ENCODE measurements around the gene AK5.

Gene AK5

GRCh38 chr1:77355010-77355409 lies 73.2 kb downstream of the AK5 start:
- no peak for DNase-seq

DNA sequence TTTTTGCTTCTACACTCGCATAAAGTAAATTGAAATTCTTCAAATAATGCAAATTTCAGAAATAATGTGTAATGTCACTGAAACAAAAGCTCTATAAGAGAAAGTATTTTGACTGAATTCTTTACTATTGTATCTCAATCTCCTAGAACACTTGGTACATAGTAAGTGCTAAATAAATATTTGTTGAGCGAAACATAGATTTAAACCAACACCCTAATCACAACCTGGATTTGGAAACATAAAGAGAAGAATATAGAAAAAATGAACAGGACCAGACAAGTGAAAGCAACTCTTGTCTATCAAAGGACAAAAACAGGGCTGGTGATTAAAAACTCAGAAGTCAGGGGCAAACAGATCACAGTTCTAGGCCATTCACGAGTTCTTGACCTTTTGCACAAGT lies 74.3 kb downstream of the AK5 start:
- DNase-seq: no peak

DNA sequence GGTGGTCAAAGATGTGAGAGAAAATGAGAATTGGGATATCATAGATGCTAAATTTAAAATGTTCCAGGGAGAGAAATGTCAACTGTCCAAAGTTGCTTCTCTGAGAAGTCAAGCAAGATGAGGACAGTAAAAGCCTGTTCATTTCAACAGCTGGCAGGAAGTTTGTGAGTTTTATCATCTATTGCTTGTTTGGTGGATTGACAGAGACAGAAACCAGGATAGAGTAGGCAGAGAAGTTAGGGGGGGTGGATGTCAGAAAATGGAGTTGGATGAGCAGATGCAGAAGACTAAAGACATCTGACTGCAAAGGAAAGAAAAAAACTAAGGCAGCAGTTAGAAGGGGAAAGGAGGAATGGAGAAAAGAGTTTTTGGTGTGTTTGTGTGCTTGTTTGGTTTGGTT lies 78.4 kb downstream of the AK5 start:
- no peak for DNase-seq

DNA sequence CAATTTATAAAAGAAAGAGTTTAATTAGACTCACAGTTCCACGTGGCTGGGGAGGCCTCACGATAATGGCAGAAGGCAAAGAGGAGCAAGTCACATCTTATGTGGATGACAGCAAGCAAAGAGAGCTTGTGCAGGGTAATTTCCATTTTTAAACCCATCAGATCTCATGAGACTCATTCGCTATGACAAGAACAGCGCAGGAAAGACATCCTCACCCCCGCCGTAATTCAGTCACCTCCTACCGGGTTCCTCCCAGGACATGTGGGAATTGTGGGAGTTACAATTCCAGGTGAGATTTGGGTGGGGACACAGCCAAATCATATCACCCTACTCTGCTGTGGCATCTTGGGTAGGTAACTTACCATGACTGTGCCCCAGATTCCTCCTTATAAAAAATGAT lies 79.8 kb downstream of the AK5 start:
- no peak for DNase-seq

- no peak for DNase-seq
Observed at GRCh38 chr1:77370161-77370560, 88.3 kb downstream of the AK5 start.

DNA sequence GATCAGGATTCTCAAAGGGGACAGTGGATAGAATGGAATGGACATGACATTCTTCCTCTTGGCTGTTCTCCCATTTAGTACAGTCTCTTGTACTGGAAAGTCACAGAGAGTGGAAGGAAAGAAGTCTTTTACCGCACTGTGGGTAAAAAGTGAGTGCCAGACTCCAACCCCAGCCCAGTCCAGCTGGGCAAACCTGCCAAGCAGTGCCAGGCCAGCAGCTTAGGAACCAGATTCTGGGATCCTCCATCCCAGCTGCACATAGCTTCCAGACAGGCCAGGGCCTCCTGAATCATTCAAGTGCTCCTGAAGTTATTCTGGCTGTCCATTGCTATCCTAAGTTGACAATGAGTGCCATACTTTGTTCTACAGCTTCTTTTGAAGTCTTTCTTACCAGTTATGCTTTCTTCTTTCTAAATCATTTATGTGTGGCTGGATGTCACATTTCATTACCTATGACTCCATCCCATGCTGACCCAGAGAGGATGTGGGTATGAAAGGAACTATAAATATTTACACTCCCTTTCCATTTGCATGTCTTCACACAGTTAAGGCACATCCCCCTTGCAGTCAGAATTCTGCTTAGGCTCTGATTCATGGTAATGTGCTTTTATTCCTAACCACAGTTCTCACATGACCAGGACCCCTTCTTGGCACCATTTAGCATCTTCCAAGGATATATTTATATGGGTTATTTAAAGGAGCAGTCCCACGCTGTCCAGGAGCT lies 88.9 kb downstream of the AK5 start:
- DNase-seq: no peak

DNA sequence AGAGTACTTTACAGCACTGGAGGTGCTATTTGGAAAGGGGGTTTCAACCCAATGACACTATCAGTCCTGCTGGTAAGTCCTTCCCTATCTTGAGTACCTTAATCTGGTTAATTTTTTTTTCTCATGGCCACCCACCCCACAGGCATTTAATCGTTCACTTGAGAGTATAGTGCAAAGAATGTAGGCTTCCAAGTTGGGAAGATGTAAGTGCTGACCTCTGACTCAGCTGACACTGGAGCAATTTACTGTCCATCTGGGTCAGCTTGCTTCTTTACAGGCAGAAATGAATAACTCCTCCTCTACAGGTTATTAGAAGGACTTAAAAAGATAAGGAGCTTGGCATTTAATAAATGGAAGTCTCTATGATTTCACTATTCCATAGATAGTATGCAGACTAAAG lies 89.6 kb downstream of the AK5 start:
- DNase-seq: no peak

DNA sequence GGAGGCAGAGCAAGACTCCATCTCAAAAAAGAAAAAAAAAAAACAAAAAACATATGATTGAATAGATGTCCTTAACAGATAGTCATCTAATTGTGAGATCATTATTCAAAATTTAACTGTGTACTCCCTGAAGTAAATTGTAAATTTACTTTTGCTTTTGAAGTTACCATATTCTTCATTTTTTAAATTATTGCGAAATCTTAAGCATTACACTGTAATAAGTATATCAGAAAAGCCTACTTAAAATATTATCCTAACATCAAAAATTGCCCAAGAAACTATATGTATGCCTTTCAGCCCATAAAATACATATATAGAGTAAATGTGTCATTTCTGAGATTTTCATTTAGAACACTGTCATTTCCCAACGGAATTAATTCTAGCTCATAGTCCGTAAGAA lies 91.9 kb downstream of the AK5 start:
- no peak for DNase-seq

DNA sequence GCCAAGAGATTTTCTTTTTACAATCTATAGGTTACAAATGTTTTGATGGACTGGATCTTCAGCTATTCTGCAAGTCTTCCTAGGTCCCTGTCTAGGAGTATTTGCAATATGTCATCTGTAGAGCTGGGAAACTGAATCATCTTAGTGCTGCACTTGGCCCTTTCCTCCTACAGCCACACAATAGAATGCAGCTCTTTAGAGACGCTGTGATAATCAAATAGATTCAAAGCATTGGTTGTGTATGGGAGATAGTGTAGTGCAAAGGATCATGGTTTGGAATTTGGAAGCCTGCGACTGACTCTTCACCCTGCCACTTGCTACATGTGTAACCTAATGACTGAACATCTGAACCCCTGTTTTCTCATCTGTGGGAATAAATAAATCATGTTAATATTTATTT lies 93.7 kb downstream of the AK5 start:
- DNase-seq: no peak

- DNase-seq: no peak
Observed at GRCh38 chr1:77375990-77376389, 94.2 kb downstream of the AK5 start.

GRCh38 chr1:77378723-77379535 lies 97.1 kb downstream of the AK5 start:
- DNase-seq: no peak

GRCh38 chr1:77382366-77382765 lies 100.5 kb downstream of the AK5 start:
- DNase-seq: no peak

DNA sequence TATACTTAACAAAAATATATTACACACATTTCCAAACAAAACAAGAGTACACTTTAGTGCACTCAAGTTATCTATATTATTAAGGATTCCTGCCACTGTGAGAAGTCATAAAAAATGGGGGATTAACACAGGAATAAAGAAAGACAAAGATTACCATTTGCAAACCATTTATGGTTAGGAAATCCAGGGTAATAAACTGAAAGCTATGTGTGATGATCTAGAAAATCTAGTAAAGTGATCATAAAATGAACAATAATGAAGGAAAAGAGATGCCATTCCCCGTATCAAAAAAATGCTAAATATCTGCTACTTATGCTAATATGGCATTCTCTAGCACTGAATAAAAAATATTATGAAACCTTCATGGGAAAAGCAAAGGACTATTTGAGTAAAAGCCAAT lies 101.4 kb downstream of the AK5 start:
- no peak for DNase-seq

DNA sequence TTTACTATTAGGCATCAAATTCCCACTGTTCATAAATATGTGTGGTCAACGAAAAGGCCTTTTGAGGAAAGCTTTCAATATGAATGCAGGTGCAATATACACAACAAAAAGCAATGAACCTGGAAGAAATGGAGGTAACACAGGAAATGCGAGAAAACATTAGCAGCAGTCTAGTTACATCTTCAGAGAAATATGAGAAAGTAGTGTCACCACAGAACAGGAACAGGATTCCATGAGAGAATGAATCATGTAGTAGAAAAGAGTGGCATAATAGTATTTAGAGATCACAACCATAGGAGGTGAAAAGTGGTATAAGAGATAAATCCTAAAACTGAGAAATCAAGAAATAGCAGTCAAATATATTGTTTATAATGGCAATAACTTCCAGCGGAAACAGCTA lies 103.7 kb downstream of the AK5 start:
- DNase-seq: no peak

GRCh38 chr1:77386276-77386675 lies 104.5 kb downstream of the AK5 start:
- no peak for DNase-seq

DNA sequence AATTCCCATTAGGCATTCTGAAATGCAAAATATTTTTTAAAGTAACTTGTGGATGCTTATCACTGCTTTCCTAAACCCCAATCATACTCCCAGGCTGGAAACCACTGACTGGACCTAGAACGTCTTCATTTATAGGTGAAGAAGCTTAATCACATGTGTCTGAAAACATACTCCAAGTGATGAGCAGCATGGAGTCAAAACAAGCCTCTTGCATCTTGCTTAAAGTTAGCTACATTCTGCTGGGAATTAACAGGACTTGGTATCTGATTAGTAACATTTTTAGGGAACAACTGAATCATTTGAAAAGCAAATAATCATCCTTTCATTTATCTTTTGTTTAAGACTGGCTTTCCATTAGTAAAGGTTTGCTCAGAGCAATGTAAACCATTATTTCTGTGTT lies 105.7 kb downstream of the AK5 start:
- DNase-seq: no peak

DNA sequence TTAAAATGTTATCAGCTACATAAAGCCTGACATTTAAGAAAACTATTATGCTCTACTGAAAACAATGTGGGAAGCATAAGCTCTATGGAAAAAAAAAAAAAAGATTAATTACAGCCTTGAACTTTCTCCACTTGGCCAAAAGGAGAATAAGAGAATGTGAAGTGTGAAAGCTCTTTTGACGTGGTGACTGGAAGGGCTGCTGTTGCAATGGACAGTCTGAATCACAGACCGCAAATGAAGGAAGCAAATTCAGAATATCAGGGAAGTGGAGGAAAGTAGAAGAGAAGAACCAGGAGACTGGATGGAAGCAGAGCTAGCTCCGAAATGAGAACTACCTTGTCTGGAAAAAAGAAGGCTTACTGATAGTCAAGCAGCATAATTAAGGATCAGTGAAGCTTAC lies 106.8 kb downstream of the AK5 start:
- no peak for DNase-seq

- DNase-seq: no peak
Observed at GRCh38 chr1:77392486-77392885, 110.7 kb downstream of the AK5 start.

GRCh38 chr1:77394166-77394565 lies 112.3 kb downstream of the AK5 start:
- DNase-seq: no peak

DNA sequence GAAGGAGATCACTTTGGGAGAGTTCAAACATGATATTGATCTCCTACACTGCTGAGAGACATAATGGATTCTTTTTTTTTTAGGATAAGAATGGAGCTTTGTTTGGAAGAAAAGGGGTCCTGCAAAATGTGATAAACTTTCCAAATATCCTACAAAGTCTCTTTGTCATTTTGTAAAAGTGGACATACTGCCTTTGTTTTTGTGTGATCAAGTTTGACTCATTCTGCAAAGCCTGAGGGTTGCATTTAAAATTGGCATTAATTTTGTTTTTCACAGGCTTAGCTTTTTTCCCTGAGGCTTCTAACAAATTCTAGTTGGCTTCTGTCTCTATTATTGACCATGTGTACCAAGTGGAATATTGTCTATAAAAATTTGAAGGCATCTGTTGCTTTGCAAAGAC lies 113.2 kb downstream of the AK5 start:
- DNase-seq: no peak

- DNase-seq: no peak
Observed at GRCh38 chr1:77398152-77398551, 116.3 kb downstream of the AK5 start.

DNA sequence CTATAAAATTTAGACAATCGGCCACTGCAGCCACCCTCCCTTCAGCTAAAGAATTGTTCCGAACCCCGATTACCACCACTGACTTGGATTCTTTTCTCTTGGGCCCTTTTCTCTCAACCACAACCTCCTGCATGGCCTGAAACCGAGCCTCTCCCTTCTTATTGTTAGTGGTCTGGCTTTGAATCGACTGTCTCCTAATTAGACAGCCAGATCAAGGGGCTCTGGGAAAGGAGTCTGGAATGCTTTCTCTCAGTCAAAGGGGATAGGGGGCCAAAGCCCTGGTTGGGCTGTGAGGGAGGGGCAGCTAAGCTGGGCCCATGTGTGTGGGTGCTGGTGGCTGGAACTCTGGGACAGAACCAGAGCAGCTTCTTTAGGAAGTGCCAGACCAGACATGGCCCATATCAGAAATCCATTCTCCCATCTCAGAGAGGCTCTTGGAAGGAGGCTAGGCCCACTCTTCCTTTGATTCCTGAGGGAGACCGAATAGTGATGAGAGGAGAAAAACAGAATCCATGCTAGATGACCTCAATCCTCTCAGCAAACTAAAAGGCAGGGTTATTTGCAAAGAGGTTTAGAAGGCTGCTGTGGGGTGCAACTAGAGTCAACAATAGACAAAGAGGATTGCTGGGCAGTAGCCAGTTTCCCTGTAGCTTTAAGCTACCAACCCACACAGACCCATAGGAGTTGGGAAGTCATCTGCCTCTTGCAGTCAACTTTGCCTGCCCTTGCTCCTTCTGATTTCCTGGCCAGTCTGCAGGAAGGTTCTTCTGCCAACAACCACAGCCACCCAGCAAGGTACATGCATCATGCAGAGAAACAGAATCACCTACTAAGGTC lies 117.6 kb downstream of the AK5 start:
- no peak for DNase-seq

DNA sequence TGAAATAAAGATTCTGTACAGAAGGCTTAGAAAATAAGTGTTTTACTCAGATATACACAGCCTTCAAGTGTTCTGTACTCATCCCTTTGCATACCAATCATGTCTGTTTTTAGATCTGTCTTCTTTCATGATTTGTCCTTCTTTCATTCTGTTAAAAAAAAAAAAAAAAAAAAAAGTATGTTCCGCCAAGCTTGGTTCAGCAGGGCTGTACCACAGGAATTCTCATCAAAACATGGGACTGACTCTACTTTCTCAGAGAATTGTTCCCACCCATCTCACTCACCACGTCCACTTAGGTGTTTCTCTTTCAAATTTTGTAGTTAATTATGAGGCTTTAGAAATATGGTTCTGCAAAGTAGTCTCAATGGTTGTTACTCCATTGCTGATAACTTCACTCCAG lies 119.0 kb downstream of the AK5 start:
- no peak for DNase-seq

GRCh38 chr1:77401384-77401783 lies 119.6 kb downstream of the AK5 start:
- DNase-seq: no peak
